ENCODE results near the gene NPTX1.

DNA sequence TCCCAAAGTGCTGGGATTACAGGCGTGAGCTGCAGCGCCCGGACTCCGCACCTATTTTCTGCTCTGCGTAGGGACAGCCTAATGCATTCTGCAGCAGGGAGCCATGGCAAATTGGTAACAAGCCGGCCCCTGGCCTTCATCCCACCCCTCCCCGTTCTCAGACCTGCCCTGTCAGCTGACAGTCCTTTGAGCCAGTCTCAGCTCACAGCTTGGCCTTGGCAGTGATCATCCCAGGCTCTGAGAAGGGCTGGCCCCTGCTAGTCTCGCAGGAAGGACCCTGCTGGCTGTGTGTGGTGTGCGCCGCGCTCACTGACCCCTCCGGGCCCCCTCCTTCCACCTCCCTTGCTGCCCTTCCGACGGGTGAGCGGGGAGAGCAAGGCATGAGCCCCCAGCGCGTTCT is 10.3 kb upstream of the NPTX1 start:
- TF ChIP-seq, protein P1, sequence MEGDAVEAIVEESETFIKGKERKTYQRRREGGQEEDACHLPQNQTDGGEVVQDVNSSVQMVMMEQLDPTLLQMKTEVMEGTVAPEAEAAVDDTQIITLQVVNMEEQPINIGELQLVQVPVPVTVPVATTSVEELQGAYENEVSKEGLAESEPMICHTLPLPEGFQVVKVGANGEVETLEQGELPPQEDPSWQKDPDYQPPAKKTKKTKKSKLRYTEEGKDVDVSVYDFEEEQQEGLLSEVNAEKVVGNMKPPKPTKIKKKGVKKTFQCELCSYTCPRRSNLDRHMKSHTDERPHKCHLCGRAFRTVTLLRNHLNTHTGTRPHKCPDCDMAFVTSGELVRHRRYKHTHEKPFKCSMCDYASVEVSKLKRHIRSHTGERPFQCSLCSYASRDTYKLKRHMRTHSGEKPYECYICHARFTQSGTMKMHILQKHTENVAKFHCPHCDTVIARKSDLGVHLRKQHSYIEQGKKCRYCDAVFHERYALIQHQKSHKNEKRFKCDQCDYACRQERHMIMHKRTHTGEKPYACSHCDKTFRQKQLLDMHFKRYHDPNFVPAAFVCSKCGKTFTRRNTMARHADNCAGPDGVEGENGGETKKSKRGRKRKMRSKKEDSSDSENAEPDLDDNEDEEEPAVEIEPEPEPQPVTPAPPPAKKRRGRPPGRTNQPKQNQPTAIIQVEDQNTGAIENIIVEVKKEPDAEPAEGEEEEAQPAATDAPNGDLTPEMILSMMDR (IDR thresholded peaks at IDR 0.05; ENCODE audit: low read depth, low read length): no peak
- TF ChIP-seq POLR2A (IDR thresholded peaks at IDR 0.05; ENCODE audit: extremely low read depth, insufficient read length) (no peak), MYC (IDR thresholded peaks at IDR 0.05; ENCODE audit: low read depth, low read length) (no peak)
